Panc1 (cell line): Measurements from ENCODE around the gene RBFOX1.

Experiments used
- TF ChIP-seq, protein P1 (sequence below): fragments of 450-650 bp; IDR thresholded peaks from 2 replicates; pipeline ENCODE4 v1.5.1; 2017; ENCODE audit warnings: mild to moderate bottlenecking
- TF ChIP-seq, protein P2 (sequence below), 2 experiments: IDR thresholded peaks; 2 replicates each; pipeline ENCODE4 v1.6.1; 2011 to 2012; ENCODE audit warnings: low read depth in 2 of 2, control low read depth in 1 of 2, low read length in 1 of 2, mild to moderate bottlenecking in 1 of 2, moderate library complexity in 1 of 2; ENCODE audit not compliant: insufficient read depth in 1 of 2

DNA sequence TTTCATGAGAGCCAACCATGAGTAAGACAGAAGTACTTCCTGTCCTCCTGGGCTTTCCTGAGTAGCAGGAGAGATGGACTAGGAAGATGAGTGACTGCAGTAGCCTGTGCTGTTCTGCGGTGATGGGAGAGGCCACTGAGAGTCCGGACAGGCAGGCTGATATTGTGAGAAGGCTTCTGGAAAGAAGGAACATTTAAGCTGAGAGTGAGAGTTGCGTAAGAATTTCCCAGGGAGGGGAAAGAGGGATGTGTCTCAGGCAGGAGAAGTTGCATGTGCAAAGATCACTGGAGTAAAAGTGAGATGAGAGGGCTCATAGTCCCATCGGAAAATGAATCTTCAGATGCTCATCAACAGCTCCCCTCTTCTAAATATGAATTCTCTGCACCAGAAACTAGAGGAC lies 258.3 kb downstream of the RBFOX1 start:
- TF ChIP-seq, protein P1, sequence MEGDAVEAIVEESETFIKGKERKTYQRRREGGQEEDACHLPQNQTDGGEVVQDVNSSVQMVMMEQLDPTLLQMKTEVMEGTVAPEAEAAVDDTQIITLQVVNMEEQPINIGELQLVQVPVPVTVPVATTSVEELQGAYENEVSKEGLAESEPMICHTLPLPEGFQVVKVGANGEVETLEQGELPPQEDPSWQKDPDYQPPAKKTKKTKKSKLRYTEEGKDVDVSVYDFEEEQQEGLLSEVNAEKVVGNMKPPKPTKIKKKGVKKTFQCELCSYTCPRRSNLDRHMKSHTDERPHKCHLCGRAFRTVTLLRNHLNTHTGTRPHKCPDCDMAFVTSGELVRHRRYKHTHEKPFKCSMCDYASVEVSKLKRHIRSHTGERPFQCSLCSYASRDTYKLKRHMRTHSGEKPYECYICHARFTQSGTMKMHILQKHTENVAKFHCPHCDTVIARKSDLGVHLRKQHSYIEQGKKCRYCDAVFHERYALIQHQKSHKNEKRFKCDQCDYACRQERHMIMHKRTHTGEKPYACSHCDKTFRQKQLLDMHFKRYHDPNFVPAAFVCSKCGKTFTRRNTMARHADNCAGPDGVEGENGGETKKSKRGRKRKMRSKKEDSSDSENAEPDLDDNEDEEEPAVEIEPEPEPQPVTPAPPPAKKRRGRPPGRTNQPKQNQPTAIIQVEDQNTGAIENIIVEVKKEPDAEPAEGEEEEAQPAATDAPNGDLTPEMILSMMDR: no peak
- TF ChIP-seq, protein P2, sequence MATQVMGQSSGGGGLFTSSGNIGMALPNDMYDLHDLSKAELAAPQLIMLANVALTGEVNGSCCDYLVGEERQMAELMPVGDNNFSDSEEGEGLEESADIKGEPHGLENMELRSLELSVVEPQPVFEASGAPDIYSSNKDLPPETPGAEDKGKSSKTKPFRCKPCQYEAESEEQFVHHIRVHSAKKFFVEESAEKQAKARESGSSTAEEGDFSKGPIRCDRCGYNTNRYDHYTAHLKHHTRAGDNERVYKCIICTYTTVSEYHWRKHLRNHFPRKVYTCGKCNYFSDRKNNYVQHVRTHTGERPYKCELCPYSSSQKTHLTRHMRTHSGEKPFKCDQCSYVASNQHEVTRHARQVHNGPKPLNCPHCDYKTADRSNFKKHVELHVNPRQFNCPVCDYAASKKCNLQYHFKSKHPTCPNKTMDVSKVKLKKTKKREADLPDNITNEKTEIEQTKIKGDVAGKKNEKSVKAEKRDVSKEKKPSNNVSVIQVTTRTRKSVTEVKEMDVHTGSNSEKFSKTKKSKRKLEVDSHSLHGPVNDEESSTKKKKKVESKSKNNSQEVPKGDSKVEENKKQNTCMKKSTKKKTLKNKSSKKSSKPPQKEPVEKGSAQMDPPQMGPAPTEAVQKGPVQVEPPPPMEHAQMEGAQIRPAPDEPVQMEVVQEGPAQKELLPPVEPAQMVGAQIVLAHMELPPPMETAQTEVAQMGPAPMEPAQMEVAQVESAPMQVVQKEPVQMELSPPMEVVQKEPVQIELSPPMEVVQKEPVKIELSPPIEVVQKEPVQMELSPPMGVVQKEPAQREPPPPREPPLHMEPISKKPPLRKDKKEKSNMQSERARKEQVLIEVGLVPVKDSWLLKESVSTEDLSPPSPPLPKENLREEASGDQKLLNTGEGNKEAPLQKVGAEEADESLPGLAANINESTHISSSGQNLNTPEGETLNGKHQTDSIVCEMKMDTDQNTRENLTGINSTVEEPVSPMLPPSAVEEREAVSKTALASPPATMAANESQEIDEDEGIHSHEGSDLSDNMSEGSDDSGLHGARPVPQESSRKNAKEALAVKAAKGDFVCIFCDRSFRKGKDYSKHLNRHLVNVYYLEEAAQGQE (IDR thresholded peaks at IDR 0.05; ENCODE audit: insufficient read depth in 1 of 2, low read depth in 2 of 2, low read length in 1 of 2): no peak
